ENCODE results near the gene PRKCH.

DNA sequence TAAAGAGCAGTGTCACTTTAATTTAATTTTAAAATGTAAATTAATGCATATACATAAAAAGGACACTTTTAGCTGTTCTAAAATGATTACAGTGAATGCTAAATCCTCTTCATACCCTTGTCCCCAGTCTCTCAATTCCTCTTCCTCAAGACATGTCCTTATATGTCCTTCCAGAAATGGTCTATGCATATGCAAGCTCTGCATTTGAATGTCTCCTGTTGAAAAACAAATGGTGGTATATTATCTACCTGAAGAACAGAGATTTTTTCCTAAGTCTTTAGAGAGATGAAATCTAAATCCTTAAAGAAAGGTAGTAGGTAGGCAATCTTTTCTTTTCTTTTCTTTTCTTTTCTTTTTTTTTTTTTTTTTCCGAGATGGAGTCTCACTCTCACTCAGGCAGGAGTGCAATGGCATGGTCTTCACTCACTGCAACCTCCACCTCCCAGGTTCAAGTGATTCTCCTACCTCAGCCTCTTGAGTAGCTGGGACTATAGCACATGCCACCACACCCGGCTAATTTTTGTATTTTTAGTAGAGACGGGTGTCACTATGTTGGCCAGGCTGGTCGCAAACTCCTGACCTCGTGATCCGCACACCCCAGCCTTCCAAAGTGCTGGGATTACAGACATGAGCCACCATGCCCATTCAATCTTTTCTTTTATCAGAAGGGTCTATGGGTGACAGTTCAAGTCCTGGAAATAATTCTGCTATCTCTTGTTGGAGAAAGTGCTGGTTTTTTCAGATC is 180.5 kb downstream of the PRKCH start:
- TF ChIP-seq POLR2A (IDR thresholded peaks at IDR 0.05; ENCODE audit: low read length), result no peak
- no peak for TF ChIP-seq GATA1 (IDR thresholded peaks at IDR 0.05; ENCODE audit: low read depth, low read length)
